A549 (cell line): ENCODE measurements around the gene FIBCD1. TPM values are rescaled to one million over a fixed set of nuclear protein-coding genes. Genes with fewer than 3 reads are reported as not detected.

Source experiments
- ATAC-seq, 2 experiments: fragments of 200-7000 bp in 1 of 2; fragments of >200 bp in 1 of 2; cut with Nextera tagmentation in 1 of 2; cut with Tn5 transposase in 1 of 2; 3 replicates each; pipeline versions ENCODE4 v1.8.0 to v1.9.1; 2018 to 2020; ENCODE audit warnings: mild to moderate bottlenecking in 1 of 2, moderate library complexity in 1 of 2
- CTCF ChIA-PET: fragments of 300-600 bp; sonication (Branson Sonifier 250); formaldehyde crosslinking; extraction: SDS; loops from one replicate; lab custom pipeline; 2021; ENCODE audit warnings: antibody characterized with exemption, inconsistent platforms; lab: Yijun Ruan, JAX
- POLR2A ChIA-PET: fragments of 350-600 bp; formaldehyde crosslinking; extraction: SDS; loops from one replicate; lab custom pipeline; 2021; ENCODE audit warnings: antibody characterized with exemption, inconsistent platforms; lab: Yijun Ruan, JAX
- DNase-seq, 2 experiments: peaks; one replicate each; pipeline versions ENCODE4 v3.0.0 to v3.0.0-alpha.2; 2011 to 2016; ENCODE audit warnings: low read depth in 1 of 2, low spot score in 1 of 2
- FAIRE-seq: peaks from 2 replicates; lab custom pipeline; 2011; peaks lifted over from hg19 to GRCh38; lab: Jason Lieb, UNC
- H3K27ac ChIP-seq, 2 experiments: fragments of >200 bp; sonication (Bioruptor Twin); formaldehyde crosslinking; 3 replicates each; pipeline ENCODE4 v1.5.1; 2016 to 2017
- H3K4me1 ChIP-seq: fragments of >200 bp; sonication (Bioruptor Twin); formaldehyde crosslinking; 3 replicates; pipeline ENCODE4 v1.6.1; 2016
- H3K4me2 ChIP-seq: fragments of >200 bp; sonication (Bioruptor Twin); formaldehyde crosslinking; 3 replicates; pipeline ENCODE4 v1.6.1; 2016
- H3K4me3 ChIP-seq: fragments of >200 bp; sonication (Bioruptor Twin); formaldehyde crosslinking; 3 replicates; pipeline ENCODE4 v1.5.1; 2016
- H3K9me3 ChIP-seq: fragments of >200 bp; sonication (Bioruptor Twin); formaldehyde crosslinking; 3 replicates; pipeline ENCODE4 v1.6.1; 2016
- BCL3 ChIP-seq: fragments of >200 bp; sonication (Bioruptor Twin); formaldehyde crosslinking; IDR thresholded peaks from 3 replicates; pipeline ENCODE4 v1.6.1; 2016
- CBX8 ChIP-seq: fragments of 200-600 bp; sonication (generic); IDR thresholded peaks from 2 replicates; pipeline ENCODE4 v1.6.1; 2016
- CEBPB ChIP-seq, 2 experiments: fragments of >200 bp in 1 of 2; sonication (Bioruptor Twin) in 1 of 2; formaldehyde crosslinking in 1 of 2; IDR thresholded peaks; 2 replicates each; pipeline ENCODE4 v1.6.1; 2012 to 2016
- CHD2 ChIP-seq: fragments of 150-350 bp; IDR thresholded peaks from 2 replicates; pipeline ENCODE4 v1.6.1; 2014; ENCODE audit warnings: low read length; ENCODE audit not compliant: partially characterized antibody
- CTCF ChIP-seq: fragments of >200 bp; sonication (Bioruptor Twin); formaldehyde crosslinking; IDR thresholded peaks from 3 replicates; pipeline ENCODE4 v1.5.1; 2016
- EP300 ChIP-seq, 2 experiments: fragments of >200 bp; sonication (Bioruptor Twin); formaldehyde crosslinking; IDR thresholded peaks; 2 replicates in 1 of 2; 3 replicates in 1 of 2; pipeline ENCODE4 v1.6.1; 2016 to 2017
- FOSB ChIP-seq: fragments of 250-450 bp; sonication (Bioruptor Pico); IDR thresholded peaks from 2 replicates; pipeline ENCODE4 v1.5.0; 2020; ENCODE audit warnings: mild to moderate bottlenecking, moderate library complexity
- FOSL2 ChIP-seq, 2 experiments: fragments of 450-650 bp in 1 of 2; fragments of >200 bp in 1 of 2; sonication (Bioruptor Twin) in 1 of 2; formaldehyde crosslinking; IDR thresholded peaks; 2 replicates each; pipeline versions ENCODE4 v1.5.0 to v1.6.1; 2016 to 2020; ENCODE audit warnings: mild to moderate bottlenecking in 1 of 2, moderate library complexity in 1 of 2
- MAFK ChIP-seq: fragments of 450-650 bp; IDR thresholded peaks from 2 replicates; pipeline ENCODE4 v1.6.1; 2014; ENCODE audit not compliant: partially characterized antibody
- NFE2L2 ChIP-seq: fragments of 150-350 bp; conservative IDR thresholded peaks from 2 replicates; pipeline ENCODE4 v1.6.1; 2014; ENCODE audit warnings: low read length
- NR3C1 ChIP-seq: fragments of >200 bp; sonication (Bioruptor Twin); formaldehyde crosslinking; IDR thresholded peaks from 3 replicates; pipeline ENCODE4 v1.6.1; 2017
- POLR2AphosphoS2 ChIP-seq: conservative IDR thresholded peaks from 2 replicates; pipeline ENCODE4 v1.6.1; 2012; ENCODE audit warnings: low read length, improper control_type of control experiment, inconsistent platforms
- RAD21 ChIP-seq, 2 experiments: fragments of >200 bp in 1 of 2; sonication (Bioruptor Twin) in 1 of 2; formaldehyde crosslinking in 1 of 2; IDR thresholded peaks in 1 of 2; conservative IDR thresholded peaks in 1 of 2; 2 replicates in 1 of 2; 3 replicates in 1 of 2; pipeline ENCODE4 v1.6.1; 2012 to 2018; ENCODE audit warnings: inconsistent platforms in 1 of 2
- REST ChIP-seq: fragments of 200-600 bp; sonication (generic); IDR thresholded peaks from 2 replicates; pipeline ENCODE4 v1.6.1; 2016; ENCODE audit warnings: antibody characterized with exemption, mild to moderate bottlenecking, moderate library complexity
- RFX5 ChIP-seq: fragments of 450-650 bp; IDR thresholded peaks from 2 replicates; pipeline ENCODE4 v1.7.1; 2014; ENCODE audit warnings: antibody characterized with exemption, mild to moderate bottlenecking, moderate library complexity
- SMC3 ChIP-seq: fragments of >200 bp; sonication (Bioruptor Twin); formaldehyde crosslinking; IDR thresholded peaks from 3 replicates; pipeline ENCODE4 v1.6.1; 2018; ENCODE audit warnings: inconsistent platforms
- TFCP2L1 ChIP-seq: fragments of 250-450 bp; sonication (Bioruptor Pico); IDR thresholded peaks from 2 replicates; pipeline ENCODE4 v1.5.0; 2021; ENCODE audit warnings: mild to moderate bottlenecking
- TP53 ChIP-seq: fragments of 250-450 bp; sonication (Bioruptor Pico); IDR thresholded peaks from 2 replicates; pipeline ENCODE4 v1.5.0; 2021; ENCODE audit warnings: mild to moderate bottlenecking, moderate library complexity
- ZNF302 ChIP-seq: fragments of 250-450 bp; sonication (Bioruptor Pico); IDR thresholded peaks from 2 replicates; pipeline ENCODE4 v1.9.0; 2021; ENCODE audit warnings: inconsistent platforms, mild to moderate bottlenecking, moderate library complexity
- ZSCAN20 ChIP-seq: fragments of 250-450 bp; sonication (Bioruptor Pico); IDR thresholded peaks from 2 replicates; pipeline ENCODE4 v1.8.0; 2022; ENCODE audit warnings: mild to moderate bottlenecking, moderate library complexity
- WGBS: methylation state at CpG from one replicate; pipeline ENCODE4 v1.1.6; 2017; ENCODE audit errors: missing lambda C conversion rate; 5-methylcytosine and 5-hydroxymethylcytosine counted together
- polyA plus RNA-seq, 4 experiments: library from polyadenylated mRNA; depleted of rRNA in 3 of 4; stranded (reverse); fragments of >200 nt; fragmentation: RNase III in 1 of 4; extraction: RNeasy Plus Mini Kit Qiagen cat#74134 plus additional on column Dnase treatment in 1 of 4; gene quantifications; 2 replicates in 3 of 4; 3 replicates in 1 of 4; pipeline ENCODE4 v1.2.3, GENCODE V29; 2011 to 2017

Gene FIBCD1
- polyA plus RNA-seq, 2 of the 4 experiments (the other 2 are of a cell fraction) = 4.8 to 4.9 TPM

- DNase-seq (no peak), FAIRE-seq (no peak), ATAC-seq (no peak)
- CTCF ChIA-PET = interaction anchor here (1.3 to 5.2 kb wide), 6 partner anchors 10 to 160 kb away, joined by 4 to 47 read pairs (median 16); no protein-coding TSS in a partner anchor
- H3K9me3 ChIP-seq = no peaks in the 10 kb centered on the region
- TF ChIP-seq TFCP2L1 (CRISPR knock-in tag) (no peak), CTCF (no peak), ZSCAN20 (CRISPR knock-in tag) (no peak), TP53 (no peak), POLR2AphosphoS2 (no peak), FOSL2 (IDR thresholded peaks at IDR 0.05) (no peak), FOSL2 (CRISPR knock-in tag; IDR thresholded peaks at IDR 0.05) (no peak), CBX8 (no peak), CHD2 (no peak), REST (no peak), MAFK (no peak), NR3C1 (no peak), EP300 (IDR thresholded peaks at IDR 0.05) (no peak), CEBPB (IDR thresholded peaks at IDR 0.05) (no peak), SMC3 (no peak), FOSB (no peak), RAD21 (conservative IDR thresholded peaks at IDR 0.05 in 1 of 2, IDR thresholded peaks at IDR 0.05 in 1 of 2) (no peak), ZNF302 (CRISPR knock-in tag) (no peak), NFE2L2 (no peak), BCL3 (no peak)
- no peak overlapping the region for H3K27ac ChIP-seq
- no peak overlapping the region for H3K4me2 ChIP-seq
- POLR2A ChIA-PET = no interaction called here
- 88% methylated on average over 23 of the region's 23 CpGs for WGBS
- no peak overlapping the region for H3K4me3 ChIP-seq
- no peaks in the 10 kb centered on the region for H3K4me1 ChIP-seq
Measured at GRCh38 chr9:130886981-130887380, 52.1 kb downstream of the FIBCD1 start.

GRCh38 chr9:130885484-130886375, 53.3 kb downstream of the FIBCD1 start:
- no peak overlapping the region for H3K4me2 ChIP-seq
- 92% methylated on average over 27 of the region's 35 CpGs for WGBS
- no peaks in the 10 kb centered on the region for H3K9me3 ChIP-seq
- no peak for DNase-seq
- ChIA-PET CTCF (interaction anchor here (1.3 to 5.2 kb wide), 9 partner anchors 8 to 171 kb away, joined by 4 to 47 read pairs (median 13); no protein-coding TSS in a partner anchor), POLR2A (no interaction called here)
- H3K4me1 ChIP-seq = no peaks in the 10 kb centered on the region
- ATAC-seq = peak in 1 of 2 experiments; percentile 13; a peak in 2 of 6 replicates
- no peak overlapping the region for H3K4me3 ChIP-seq
- no peak for TF ChIP-seq RAD21 (conservative IDR thresholded peaks at IDR 0.05 in 1 of 2, IDR thresholded peaks at IDR 0.05 in 1 of 2)
- no peak for TF ChIP-seq BCL3
- TF ChIP-seq RFX5 = 0 out of 2 replicates have a peak, but pooled peaks have one; percentile 38
- peak overlapping the region; percentile 26 to 75; a peak in 3 of 6 replicates for H3K27ac ChIP-seq
- no peak for FAIRE-seq
